ENCODE results near the gene F2RL2. TPM values are rescaled to one million over a fixed set of nuclear protein-coding genes. Genes with fewer than 3 reads are reported as not detected.

The F2RL2 gene
- total and polyA plus RNA-seq, 10 of the 15 experiments (the other 5 are each of a cell fraction or from before 2014, with no cell fraction given): 0.03 to 0.24 (median 0.08) TPM; not detected in 5

DNA sequence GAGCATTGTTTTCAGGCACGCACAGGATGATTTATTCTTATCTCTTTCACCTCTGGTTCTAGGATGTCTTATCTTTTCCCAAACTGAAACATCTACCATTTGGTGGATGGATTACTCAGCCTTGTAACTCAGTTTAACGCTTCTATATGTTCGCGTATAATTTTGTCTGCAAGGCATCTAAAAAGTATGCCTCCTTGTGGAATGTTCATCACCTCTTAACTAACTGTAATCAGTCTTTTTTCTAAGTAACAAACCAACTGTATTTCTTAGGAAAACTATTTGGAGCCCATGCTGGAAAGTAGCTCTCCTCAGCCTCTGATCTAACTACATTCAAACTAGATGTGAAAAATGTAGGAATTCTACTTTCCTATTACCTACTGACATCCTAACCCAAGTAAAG is 11.5 kb upstream of the F2RL2 start:
- ChIA-PET RAD21 (ENCODE audit: unreplicated experiment) (interaction anchor here (0.9 to 1.2 kb wide), 2 partner anchors 26 to 33 kb away, joined by 3 read pairs; no protein-coding TSS in a partner anchor), CTCF (interaction anchor here (0.9 to 1.1 kb wide), 4 partner anchors 8 to 140 kb away, joined by 3 to 4 read pairs (median 3); no protein-coding TSS in a partner anchor)

More for the DNA sequence above, 11.5 kb upstream of the F2RL2 start:
- in situ Hi-C loops (cut with MboI): no loop called here
- Histone ChIP-seq H3K4me3 (no peak overlapping the region), H3K79me2 (ENCODE audit: control insufficient read depth, insufficient read depth, low read length) (no peaks in the 10 kb centered on the region), H2AFZ (ENCODE audit: control insufficient read depth, low read depth, low read length) (no peak overlapping the region), H3K4me1 (ENCODE audit: control insufficient read depth, insufficient read depth, low read length) (peaks cover 11% of the 10 kb centered on the region; the same call in 1 of the 2 replicates), H3K9me3 (replicated peaks; ENCODE audit: control insufficient read depth, insufficient read depth, low read length) (no peaks in the 10 kb centered on the region), H3K27me3 (replicated peaks in 1 of 2; ENCODE audit: control insufficient read depth in 2 of 2, insufficient read depth in 2 of 2, low read length in 1 of 2) (no peaks in the 10 kb centered on the region), H3K36me3 (ENCODE audit: control insufficient read depth in 2 of 2, insufficient read depth in 2 of 2, low read length in 1 of 2) (no peaks in the 10 kb centered on the region), H3K4me2 (ENCODE audit: control insufficient read depth, insufficient read depth) (no peak overlapping the region), H4K20me1 (ENCODE audit: control insufficient read depth, insufficient read depth) (no peaks in the 10 kb centered on the region), H3K27ac (ENCODE audit: control insufficient read depth, insufficient read depth) (no peak overlapping the region), H3K9ac (ENCODE audit: control insufficient read depth, insufficient read depth, low read length) (no peak overlapping the region)
- no TSS peak for BruUV-seq (replicated peaks)
- ChIA-PET SMC1A (ENCODE audit: uncharacterized antibody, unreplicated experiment) (interaction anchor here (0.9 to 2.1 kb wide), 5 partner anchors 18 to 140 kb away, joined by 3 to 10 read pairs (median 4); no protein-coding TSS in a partner anchor), POLR2A (no interaction called here)
- 42% methylated on average over 4 of the region's 4 CpGs for WGBS (ENCODE audit: insufficient coverage, insufficient replicate concordance, low lambda C conversion rate, missing lambda C conversion rate)
- intact Hi-C loops (cut with micrococcal nuclease; ENCODE audit: unreplicated experiment): no loop called here
- DNase-seq (ENCODE audit: low read depth, low spot score) (no peak), FAIRE-seq (no peak), ATAC-seq (no peak)
- TF ChIP-seq, protein P1, sequence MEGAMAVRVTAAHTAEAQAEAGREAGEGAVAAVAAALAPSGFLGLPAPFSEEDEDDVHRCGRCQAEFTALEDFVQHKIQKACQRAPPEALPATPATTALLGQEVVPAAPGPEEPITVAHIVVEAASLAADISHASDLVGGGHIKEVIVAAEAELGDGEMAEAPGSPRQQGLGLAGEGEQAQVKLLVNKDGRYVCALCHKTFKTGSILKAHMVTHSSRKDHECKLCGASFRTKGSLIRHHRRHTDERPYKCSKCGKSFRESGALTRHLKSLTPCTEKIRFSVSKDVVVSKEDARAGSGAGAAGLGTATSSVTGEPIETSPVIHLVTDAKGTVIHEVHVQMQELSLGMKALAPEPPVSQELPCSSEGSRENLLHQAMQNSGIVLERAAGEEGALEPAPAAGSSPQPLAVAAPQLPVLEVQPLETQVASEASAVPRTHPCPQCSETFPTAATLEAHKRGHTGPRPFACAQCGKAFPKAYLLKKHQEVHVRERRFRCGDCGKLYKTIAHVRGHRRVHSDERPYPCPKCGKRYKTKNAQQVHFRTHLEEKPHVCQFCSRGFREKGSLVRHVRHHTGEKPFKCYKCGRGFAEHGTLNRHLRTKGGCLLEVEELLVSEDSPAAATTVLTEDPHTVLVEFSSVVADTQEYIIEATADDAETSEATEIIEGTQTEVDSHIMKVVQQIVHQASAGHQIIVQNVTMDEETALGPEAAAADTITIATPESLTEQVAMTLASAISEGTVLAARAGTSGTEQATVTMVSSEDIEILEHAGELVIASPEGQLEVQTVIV (IDR thresholded peaks at IDR 0.05; ENCODE audit: borderline replicate concordance, partially characterized antibody): no peak
- TF ChIP-seq TARDBP (IDR thresholded peaks at IDR 0.05; ENCODE audit: borderline replicate concordance) (no peak), HDGF (IDR thresholded peaks at IDR 0.05) (no peak), SMC3 (IDR thresholded peaks at IDR 0.05; ENCODE audit: borderline replicate concordance, low read length) (no peak), MYC (IDR thresholded peaks at IDR 0.05; ENCODE audit: insufficient read depth, insufficient read length, insufficient replicate concordance, low read length, severe bottlenecking) (no peak), STAT3 (IDR thresholded peaks at IDR 0.05; ENCODE audit: low read depth, low read length) (no peak), IKZF1 (conservative IDR thresholded peaks at IDR 0.05) (no peak), CHD4 (IDR thresholded peaks at IDR 0.05) (no peak), NRF1 (conservative IDR thresholded peaks at IDR 0.05; ENCODE audit: low read depth, low read length) (no peak), RELA (IDR thresholded peaks at IDR 0.05; ENCODE audit: borderline replicate concordance, partially characterized antibody) (no peak)
- TF ChIP-seq, protein P2, sequence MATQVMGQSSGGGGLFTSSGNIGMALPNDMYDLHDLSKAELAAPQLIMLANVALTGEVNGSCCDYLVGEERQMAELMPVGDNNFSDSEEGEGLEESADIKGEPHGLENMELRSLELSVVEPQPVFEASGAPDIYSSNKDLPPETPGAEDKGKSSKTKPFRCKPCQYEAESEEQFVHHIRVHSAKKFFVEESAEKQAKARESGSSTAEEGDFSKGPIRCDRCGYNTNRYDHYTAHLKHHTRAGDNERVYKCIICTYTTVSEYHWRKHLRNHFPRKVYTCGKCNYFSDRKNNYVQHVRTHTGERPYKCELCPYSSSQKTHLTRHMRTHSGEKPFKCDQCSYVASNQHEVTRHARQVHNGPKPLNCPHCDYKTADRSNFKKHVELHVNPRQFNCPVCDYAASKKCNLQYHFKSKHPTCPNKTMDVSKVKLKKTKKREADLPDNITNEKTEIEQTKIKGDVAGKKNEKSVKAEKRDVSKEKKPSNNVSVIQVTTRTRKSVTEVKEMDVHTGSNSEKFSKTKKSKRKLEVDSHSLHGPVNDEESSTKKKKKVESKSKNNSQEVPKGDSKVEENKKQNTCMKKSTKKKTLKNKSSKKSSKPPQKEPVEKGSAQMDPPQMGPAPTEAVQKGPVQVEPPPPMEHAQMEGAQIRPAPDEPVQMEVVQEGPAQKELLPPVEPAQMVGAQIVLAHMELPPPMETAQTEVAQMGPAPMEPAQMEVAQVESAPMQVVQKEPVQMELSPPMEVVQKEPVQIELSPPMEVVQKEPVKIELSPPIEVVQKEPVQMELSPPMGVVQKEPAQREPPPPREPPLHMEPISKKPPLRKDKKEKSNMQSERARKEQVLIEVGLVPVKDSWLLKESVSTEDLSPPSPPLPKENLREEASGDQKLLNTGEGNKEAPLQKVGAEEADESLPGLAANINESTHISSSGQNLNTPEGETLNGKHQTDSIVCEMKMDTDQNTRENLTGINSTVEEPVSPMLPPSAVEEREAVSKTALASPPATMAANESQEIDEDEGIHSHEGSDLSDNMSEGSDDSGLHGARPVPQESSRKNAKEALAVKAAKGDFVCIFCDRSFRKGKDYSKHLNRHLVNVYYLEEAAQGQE (IDR thresholded peaks at IDR 0.05; ENCODE audit: low read depth, low read length): no peak
- TF ChIP-seq, protein P3, sequence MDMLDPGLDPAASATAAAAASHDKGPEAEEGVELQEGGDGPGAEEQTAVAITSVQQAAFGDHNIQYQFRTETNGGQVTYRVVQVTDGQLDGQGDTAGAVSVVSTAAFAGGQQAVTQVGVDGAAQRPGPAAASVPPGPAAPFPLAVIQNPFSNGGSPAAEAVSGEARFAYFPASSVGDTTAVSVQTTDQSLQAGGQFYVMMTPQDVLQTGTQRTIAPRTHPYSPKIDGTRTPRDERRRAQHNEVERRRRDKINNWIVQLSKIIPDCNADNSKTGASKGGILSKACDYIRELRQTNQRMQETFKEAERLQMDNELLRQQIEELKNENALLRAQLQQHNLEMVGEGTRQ (IDR thresholded peaks at IDR 0.05; ENCODE audit: borderline replicate concordance, low read depth, low read length): no peak
